WERI-Rb-1 (cell line): ENCODE measurements around the gene MLC1.
"Not testable (repeated sequence)": the region's sequence is repeated elsewhere in the genome, so short reads cannot be mapped to it uniquely, and the experiment has no call there.

Experiments
- DNase-seq: peaks from one replicate; pipeline ENCODE4 v3.0.0-alpha.2; 2020
- H3K27ac ChIP-seq: fragments of 250-450 bp; sonication (Bioruptor Pico); 2 replicates; pipeline ENCODE4 v1.5.1; 2020; ENCODE audit warnings: mild to moderate bottlenecking, moderate library complexity
- H3K27me3 ChIP-seq: fragments of 250-450 bp; sonication (Bioruptor Pico); 2 replicates; pipeline ENCODE4 v1.5.1; 2021; ENCODE audit warnings: mild to moderate bottlenecking, low read depth, moderate library complexity; ENCODE audit not compliant: insufficient read depth, severe bottlenecking
- H3K36me3 ChIP-seq: fragments of 250-450 bp; sonication (Bioruptor Pico); 2 replicates; pipeline ENCODE4 v1.5.1; 2020; ENCODE audit warnings: mild to moderate bottlenecking, moderate library complexity
- H3K4me3 ChIP-seq: 2 replicates; pipeline ENCODE4 v1.5.1; 2011; ENCODE audit warnings: low read depth, mild to moderate bottlenecking, control low read depth, low read length
- H3K9me3 ChIP-seq: fragments of 250-450 bp; sonication (Bioruptor Pico); 2 replicates; pipeline ENCODE4 v1.5.1; 2021; ENCODE audit warnings: mild to moderate bottlenecking, moderate library complexity; ENCODE audit not compliant: severe bottlenecking
- CTCF ChIP-seq: IDR thresholded peaks from 2 replicates; pipeline ENCODE4 v1.5.1; 2011; ENCODE audit warnings: low read depth, mild to moderate bottlenecking, control low read depth, inconsistent platforms, low read length

MLC1 gene

GRCh38 chr22:50089682-50090411, 4.6 kb upstream of the MLC1 start, which contains the start of gene MOV10L1:
TSS of gene MOV10L1 (plus strand) at chr22:50090006. CDS start at chr22:50090089, 83 bp downstream.
- no peak for DNase-seq
- no peaks in the 10 kb centered on the region for H3K9me3 ChIP-seq
- no peaks in the 10 kb centered on the region for H3K36me3 ChIP-seq
- no peaks in the 10 kb centered on the region for H3K27me3 ChIP-seq
- no peak within 1 kb of the TSS for H3K4me3 ChIP-seq
- H3K27ac ChIP-seq, result no peak within 1 kb of the TSS
- no peak for TF ChIP-seq CTCF

GRCh38 chr22:50089231-50089630, 4.0 kb upstream of the MLC1 start:
- DNase-seq, result no peak
- H3K27ac ChIP-seq, result no peak overlapping the region
- H3K27me3 ChIP-seq, result no peaks in the 10 kb centered on the region
- H3K36me3 ChIP-seq, result no peaks in the 10 kb centered on the region
- TF ChIP-seq CTCF, result no peak
- H3K4me3 ChIP-seq, result no peak overlapping the region
- no peaks in the 10 kb centered on the region for H3K9me3 ChIP-seq

- Histone ChIP-seq H3K27ac (no peak overlapping the region), H3K27me3 (no peaks in the 10 kb centered on the region), H3K4me3 (no peak overlapping the region), H3K36me3 (no peaks in the 10 kb centered on the region), H3K9me3 (no peaks in the 10 kb centered on the region)
- no peak for TF ChIP-seq CTCF
- DNase-seq, result no peak
Measured at GRCh38 chr22:50088096-50088495, 2.9 kb upstream of the MLC1 start.

GRCh38 chr22:50087646-50088045, 2.4 kb upstream of the MLC1 start:
- no peak for DNase-seq
- Histone ChIP-seq H3K9me3 (no peaks in the 10 kb centered on the region), H3K36me3 (no peaks in the 10 kb centered on the region), H3K27ac (no peak overlapping the region), H3K4me3 (no peak overlapping the region), H3K27me3 (no peaks in the 10 kb centered on the region)
- no peak for TF ChIP-seq CTCF

GRCh38 chr22:50086975-50087374, 1.7 kb upstream of the MLC1 start:
- not testable (repeated sequence) for DNase-seq, H3K9me3 ChIP-seq, H3K36me3 ChIP-seq, H3K27ac ChIP-seq, H3K27me3 ChIP-seq, H3K4me3 ChIP-seq

GRCh38 chr22:50086526-50086925, 1.3 kb upstream of the MLC1 start:
- Histone ChIP-seq H3K9me3 (no peaks in the 10 kb centered on the region), H3K36me3 (no peaks in the 10 kb centered on the region), H3K27ac (no peak overlapping the region), H3K27me3 (no peaks in the 10 kb centered on the region), H3K4me3 (no peak overlapping the region)
- no peak for TF ChIP-seq CTCF
- DNase-seq, result no peak
